ENCODE measurements around the gene OR9Q1.

DNA sequence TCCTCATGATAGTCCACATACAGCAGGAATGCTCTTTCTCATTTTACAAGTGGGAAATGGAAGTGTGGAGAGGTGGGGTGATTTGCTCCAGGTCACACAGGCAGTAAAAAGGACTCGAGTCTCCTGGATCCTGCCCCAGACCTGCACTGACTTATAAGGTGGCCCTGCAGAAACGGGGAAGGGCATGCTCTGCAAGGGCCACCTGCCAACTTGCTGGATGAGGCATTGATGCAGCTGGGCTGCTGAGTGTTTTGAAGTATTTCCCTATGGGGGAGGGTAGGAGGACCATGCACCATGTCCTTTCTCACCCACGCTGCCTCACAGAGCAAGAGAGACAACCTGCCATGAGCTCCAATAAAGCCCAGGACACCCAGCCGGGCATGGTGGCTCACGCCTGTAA is 44.0 kb downstream of the OR9Q1 start:
- TF ChIP-seq POLR2AphosphoS5 (IDR thresholded peaks at IDR 0.05), result no peak
- TF ChIP-seq, protein P1, sequence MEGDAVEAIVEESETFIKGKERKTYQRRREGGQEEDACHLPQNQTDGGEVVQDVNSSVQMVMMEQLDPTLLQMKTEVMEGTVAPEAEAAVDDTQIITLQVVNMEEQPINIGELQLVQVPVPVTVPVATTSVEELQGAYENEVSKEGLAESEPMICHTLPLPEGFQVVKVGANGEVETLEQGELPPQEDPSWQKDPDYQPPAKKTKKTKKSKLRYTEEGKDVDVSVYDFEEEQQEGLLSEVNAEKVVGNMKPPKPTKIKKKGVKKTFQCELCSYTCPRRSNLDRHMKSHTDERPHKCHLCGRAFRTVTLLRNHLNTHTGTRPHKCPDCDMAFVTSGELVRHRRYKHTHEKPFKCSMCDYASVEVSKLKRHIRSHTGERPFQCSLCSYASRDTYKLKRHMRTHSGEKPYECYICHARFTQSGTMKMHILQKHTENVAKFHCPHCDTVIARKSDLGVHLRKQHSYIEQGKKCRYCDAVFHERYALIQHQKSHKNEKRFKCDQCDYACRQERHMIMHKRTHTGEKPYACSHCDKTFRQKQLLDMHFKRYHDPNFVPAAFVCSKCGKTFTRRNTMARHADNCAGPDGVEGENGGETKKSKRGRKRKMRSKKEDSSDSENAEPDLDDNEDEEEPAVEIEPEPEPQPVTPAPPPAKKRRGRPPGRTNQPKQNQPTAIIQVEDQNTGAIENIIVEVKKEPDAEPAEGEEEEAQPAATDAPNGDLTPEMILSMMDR (IDR thresholded peaks at IDR 0.05), result no peak

Data from transverse colon (tissue), 4 donors.